GM18951 (cell line): Measurements from ENCODE around the gene PARM1.

Experiments
- POLR2A ChIP-seq: IDR thresholded peaks from 4 replicates; pipeline ENCODE4 v1.6.1; 2011; ENCODE audit warnings: mild to moderate bottlenecking; ENCODE audit not compliant: insufficient read length, insufficient read depth; ENCODE audit errors: extremely low read depth
- in situ Hi-C: fragments of 300-500 bp; cut with MboI; formaldehyde crosslinking; loops from one replicate; pipeline ENCODE4 v1.12.0; 2022; ENCODE audit warnings: low sequenced_read_pairs, mixed read lengths, inconsistent platforms; ENCODE audit not compliant: unreplicated experiment

Gene PARM1

DNA sequence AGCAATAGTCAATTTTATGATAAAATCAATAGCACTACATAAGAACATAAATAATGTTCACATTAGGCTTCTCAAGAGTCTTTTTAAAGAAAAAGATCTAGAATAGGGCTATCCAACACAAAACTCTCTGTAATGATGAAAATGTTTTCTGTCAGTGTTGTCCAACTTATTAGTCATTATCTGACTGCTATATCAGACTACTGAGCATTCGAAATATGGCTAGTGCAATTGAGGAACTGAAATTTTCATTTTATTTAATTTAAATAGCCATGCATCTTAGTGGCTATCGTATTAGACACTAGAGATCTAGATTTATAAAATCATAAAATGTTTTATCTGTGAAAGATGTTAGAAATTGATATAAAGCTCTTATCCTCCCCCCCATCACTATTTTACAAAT lies 26.0 kb downstream of the PARM1 start:
- in situ Hi-C loops = no loop called here
- TF ChIP-seq POLR2A = no peak

GRCh38 chr4:74961230-74961629 lies 28.3 kb downstream of the PARM1 start:
- in situ Hi-C loops = no loop called here
- TF ChIP-seq POLR2A = no peak

- no peak for TF ChIP-seq POLR2A
- in situ Hi-C loops = no loop called here
These were observed 29.7 kb downstream of the PARM1 start for GRCh38 chr4:74962584-74962983.

GRCh38 chr4:74964311-74964710 lies 31.4 kb downstream of the PARM1 start:
- in situ Hi-C loops = no loop called here
- no peak for TF ChIP-seq POLR2A

- in situ Hi-C loops = no loop called here
- no peak for TF ChIP-seq POLR2A
These were observed 34.4 kb downstream of the PARM1 start for GRCh38 chr4:74967324-74967723.

DNA sequence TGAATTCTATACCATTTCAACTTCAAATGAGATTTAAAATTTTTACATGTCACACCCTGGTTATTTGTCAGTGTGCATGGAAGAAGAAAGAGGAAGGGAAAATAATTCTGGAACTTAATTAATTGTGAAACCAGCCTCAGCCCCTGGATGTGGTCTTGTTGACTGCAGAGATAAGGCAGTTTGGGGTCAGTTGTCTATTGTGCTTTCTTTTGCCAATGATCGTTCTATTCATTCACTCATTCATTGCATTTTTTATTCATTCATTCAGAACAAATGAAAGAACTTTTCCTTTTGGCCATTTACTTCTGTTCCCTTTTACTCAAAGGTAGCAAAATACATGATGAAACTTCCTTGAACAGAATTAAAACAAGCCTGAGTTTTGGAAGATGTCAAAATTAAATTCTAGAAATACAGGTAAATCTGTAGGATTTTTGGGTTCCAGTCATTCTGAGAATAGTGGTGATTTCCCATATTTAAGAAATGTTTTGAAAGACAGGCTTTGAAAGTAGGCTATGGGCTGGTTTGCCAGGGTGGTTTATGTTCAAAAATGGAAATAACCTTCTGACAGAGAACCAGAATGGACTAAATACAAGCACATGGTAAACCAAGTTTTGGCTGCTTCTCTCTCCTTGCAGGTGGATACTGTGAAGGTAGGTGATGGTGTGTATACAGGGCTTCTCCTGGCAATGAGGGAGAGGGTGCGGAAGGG lies 35.7 kb downstream of the PARM1 start:
- TF ChIP-seq POLR2A = no peak
- in situ Hi-C loops = no loop called here

GRCh38 chr4:74969507-74970474 lies 36.9 kb downstream of the PARM1 start:
- no peak for TF ChIP-seq POLR2A
- in situ Hi-C loops = no loop called here

DNA sequence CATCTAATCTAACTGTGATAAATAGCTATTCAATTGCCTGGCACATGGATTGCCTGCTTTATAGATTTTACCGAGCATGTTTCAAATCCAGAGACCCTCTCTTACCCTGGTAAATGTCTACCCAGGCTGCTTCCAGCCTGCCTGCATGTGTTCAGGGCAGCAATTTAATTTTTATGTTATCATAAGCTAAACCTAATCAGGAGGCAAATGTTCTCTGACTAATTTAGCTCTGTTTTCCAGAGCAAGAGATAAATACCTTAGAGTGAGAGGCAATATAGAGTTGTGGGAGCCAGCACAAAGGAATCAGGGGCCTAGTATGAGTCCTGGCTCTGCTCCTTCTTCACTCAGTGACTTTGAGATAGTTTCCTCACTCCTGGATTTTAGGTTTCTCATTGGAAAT lies 37.7 kb downstream of the PARM1 start:
- no peak for TF ChIP-seq POLR2A
- in situ Hi-C loops = no loop called here

DNA sequence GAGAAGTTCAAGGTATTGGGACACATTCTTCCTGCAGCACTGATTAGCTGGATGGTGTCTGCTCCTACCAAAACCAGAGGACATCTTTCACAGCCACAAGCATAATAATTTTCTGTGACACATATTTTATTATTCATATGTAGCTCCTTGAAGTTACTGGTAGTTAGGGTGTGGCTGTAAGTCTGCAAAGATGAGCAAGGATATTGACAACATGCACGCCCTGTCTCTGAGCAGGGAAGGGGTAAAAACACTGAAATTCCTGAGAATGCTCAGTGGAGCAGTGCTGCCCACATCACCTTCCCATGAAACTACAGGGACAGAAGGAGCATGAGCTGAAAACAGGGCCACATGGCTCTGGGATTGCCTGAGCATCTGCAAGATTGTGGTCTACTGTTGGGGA lies 38.9 kb downstream of the PARM1 start:
- in situ Hi-C loops = no loop called here
- no peak for TF ChIP-seq POLR2A

- in situ Hi-C loops = no loop called here
- no peak for TF ChIP-seq POLR2A
These were observed 42.2 kb downstream of the PARM1 start for GRCh38 chr4:74975082-74975481.

GRCh38 chr4:74975848-74976824 lies 43.2 kb downstream of the PARM1 start:
- in situ Hi-C loops = no loop called here
- no peak for TF ChIP-seq POLR2A

GRCh38 chr4:74982546-74983252 lies 49.8 kb downstream of the PARM1 start:
- in situ Hi-C loops = no loop called here
- no peak for TF ChIP-seq POLR2A
